Neural cell (in vitro differentiated cells): ENCODE data around the gene PLIN4. TPM values are rescaled to one million over a fixed set of nuclear protein-coding genes. Genes with fewer than 3 reads are reported as not detected.

ENCODE experiments used
- H2AFZ ChIP-seq: fragments of 200-600, 300-800 bp; sonication (generic), shearing (Covaris generic); 2 replicates; pipeline ENCODE4 v1.6.0; 2014; ENCODE audit warnings: low read depth, mild to moderate bottlenecking, antibody characterized with exemption, low read length, moderate library complexity
- H3F3A ChIP-seq: fragments of 200-600 bp; shearing (Covaris generic); 2 replicates; pipeline ENCODE4 v1.6.1; 2016; ENCODE audit warnings: mild to moderate bottlenecking, moderate library complexity, mixed read lengths, antibody characterized with exemption, low read length; ENCODE audit not compliant: insufficient read depth, poor library complexity, severe bottlenecking
- H3K27ac ChIP-seq: fragments of 200-600, 300-800 bp; sonication (generic), shearing (Covaris generic); 2 replicates; pipeline ENCODE4 v1.5.1; 2014; ENCODE audit warnings: mild to moderate bottlenecking, low read length, moderate library complexity
- H3K27me3 ChIP-seq: fragments of 300-800, 200-600 bp; sonication (generic), shearing (Covaris generic); 2 replicates; pipeline ENCODE4 v1.6.0; 2014; ENCODE audit warnings: mild to moderate bottlenecking, low read depth, low read length, moderate library complexity; ENCODE audit not compliant: insufficient read depth
- H3K36me3 ChIP-seq: fragments of 300-800, 200-600 bp; sonication (generic), shearing (Covaris generic); 2 replicates; pipeline ENCODE4 v1.5.1; 2014; ENCODE audit warnings: mild to moderate bottlenecking, antibody characterized with exemption, low read length, moderate library complexity; ENCODE audit not compliant: insufficient read depth
- H3K4me2 ChIP-seq: fragments of 300-800, 200-600 bp; sonication (generic), shearing (Covaris generic); 2 replicates; pipeline ENCODE4 v1.6.0; 2014; ENCODE audit warnings: mild to moderate bottlenecking, low read length
- H3K4me3 ChIP-seq: fragments of 300-800, 200-600 bp; sonication (generic), shearing (Covaris generic); 2 replicates; pipeline ENCODE4 v1.5.1; 2014; ENCODE audit warnings: mild to moderate bottlenecking, low read length, moderate library complexity
- H3K79me2 ChIP-seq: fragments of 200-600 bp; shearing (Covaris generic); replicated peaks from 2 replicates; pipeline ENCODE4 v1.6.0; 2014; ENCODE audit warnings: mild to moderate bottlenecking, low read length, moderate library complexity; ENCODE audit not compliant: insufficient read depth
- H3K9ac ChIP-seq: fragments of 300-800, 200-600 bp; sonication (generic), shearing (Covaris generic); 2 replicates; pipeline ENCODE4 v1.6.1; 2016; ENCODE audit warnings: mild to moderate bottlenecking, low read length, mixed read lengths
- H3K9me2 ChIP-seq: fragments of 200-600 bp; shearing (Covaris generic); 2 replicates; pipeline ENCODE4 v1.6.1; 2016; ENCODE audit warnings: mild to moderate bottlenecking, low read length, mixed read lengths; ENCODE audit not compliant: insufficient read depth
- H3K9me3 ChIP-seq: fragments of 200-600, 300-800 bp; sonication (generic), shearing (Covaris generic); 2 replicates; pipeline ENCODE4 v1.6.1; 2016; ENCODE audit warnings: mild to moderate bottlenecking, mixed run types, low read length, moderate library complexity, mixed read lengths
- H4K20me1 ChIP-seq: fragments of 200-600 bp; shearing (Covaris generic); 2 replicates; pipeline ENCODE4 v1.6.1; 2016; ENCODE audit warnings: mild to moderate bottlenecking, mixed run types; ENCODE audit not compliant: insufficient read depth
- EP300 ChIP-seq: fragments of 450-650 bp; conservative IDR thresholded peaks from 2 replicates; pipeline ENCODE4 v1.6.1; 2014; ENCODE audit warnings: antibody characterized with exemption, mild to moderate bottlenecking, moderate library complexity; ENCODE audit not compliant: poor library complexity, severe bottlenecking
- EZH2 ChIP-seq: fragments of 200-600, 300-800 bp; shearing (Covaris generic), sonication (generic); IDR thresholded peaks from 2 replicates; pipeline ENCODE4 v1.6.1; 2014; ENCODE audit warnings: antibody characterized with exemption, low read length, borderline replicate concordance, mild to moderate bottlenecking; ENCODE audit not compliant: insufficient read depth, poor library complexity, severe bottlenecking
- MXI1 ChIP-seq: fragments of 450-650 bp; conservative IDR thresholded peaks from 2 replicates; pipeline ENCODE4 v1.6.1; 2014; ENCODE audit warnings: antibody characterized with exemption, mild to moderate bottlenecking; ENCODE audit not compliant: poor library complexity, severe bottlenecking
- POLR2AphosphoS5 ChIP-seq: IDR thresholded peaks from 2 replicates; pipeline ENCODE4 v1.6.1; 2012
- RAD21 ChIP-seq: fragments of 450-650 bp; conservative IDR thresholded peaks from 2 replicates; pipeline ENCODE4 v1.6.1; 2014; ENCODE audit warnings: antibody characterized with exemption, mild to moderate bottlenecking, moderate library complexity
- SMC3 ChIP-seq: fragments of 450-650 bp; conservative IDR thresholded peaks from 2 replicates; pipeline ENCODE4 v1.6.1; 2014; ENCODE audit warnings: antibody characterized with exemption, mild to moderate bottlenecking, moderate library complexity; ENCODE audit not compliant: poor library complexity
- TAF1 ChIP-seq: IDR thresholded peaks from 2 replicates; pipeline ENCODE4 v1.6.1; 2012; ENCODE audit warnings: low read depth
- polyA plus RNA-seq: library from polyadenylated mRNA; depleted of rRNA; stranded (reverse); fragments of >200 nt; gene quantifications from 2 replicates; pipeline ENCODE4 v1.2.3, GENCODE V29; 2014
- TF ChIP-seq, protein P1 (sequence below): fragments of 450-650 bp; IDR thresholded peaks from 2 replicates; pipeline ENCODE4 v1.5.1; 2014; ENCODE audit warnings: antibody characterized with exemption, mild to moderate bottlenecking, moderate library complexity; ENCODE audit not compliant: poor library complexity, severe bottlenecking
- TF ChIP-seq, protein P2 (sequence below): IDR thresholded peaks from 2 replicates; pipeline ENCODE4 v1.6.1; 2012; ENCODE audit warnings: borderline replicate concordance

PLIN4 gene
- polyA plus RNA-seq, 1 donor from 2014 or later = not detected

DNA sequence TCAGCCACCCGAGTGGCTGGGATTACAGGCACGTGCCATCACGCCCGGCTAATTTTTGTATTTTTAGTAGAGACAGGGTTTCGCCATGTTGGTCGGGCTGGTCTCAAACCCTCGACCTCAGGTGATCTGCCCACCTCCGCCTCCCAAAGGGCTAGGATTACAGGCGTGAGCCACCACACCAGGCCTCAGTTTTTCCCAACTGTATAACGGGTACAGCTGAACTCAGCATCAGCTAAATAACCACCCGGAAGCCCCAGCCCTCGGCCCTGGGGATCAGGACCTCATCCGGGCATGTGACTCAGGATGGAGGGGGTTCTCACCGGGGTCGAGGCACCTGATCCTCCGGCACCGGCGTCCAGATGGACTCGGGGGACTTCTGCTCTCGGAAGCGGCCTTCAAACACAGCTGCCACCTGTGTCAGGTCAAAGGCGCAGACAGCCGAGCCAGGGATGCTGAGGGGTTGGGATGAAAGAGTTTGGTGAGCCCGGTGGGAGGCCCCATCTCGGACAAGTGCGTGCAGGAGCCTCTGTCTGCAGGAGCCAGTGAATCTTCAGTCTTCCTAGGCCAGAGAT is 32.3 kb upstream of the PLIN4 start:
- Histone ChIP-seq H3K9me3 (no peaks in the 10 kb centered on the region), H3K4me3 (no peak overlapping the region), H3K27me3 (no peaks in the 10 kb centered on the region), H3K27ac (no peak overlapping the region), H3K36me3 (peaks cover 21% of the 10 kb centered on the region), H3K4me2 (no peak overlapping the region), H4K20me1 (no peaks in the 10 kb centered on the region), H3K9me2 (no peaks in the 10 kb centered on the region), H3F3A (no peaks in the 10 kb centered on the region), H3K79me2 (no peaks in the 10 kb centered on the region), H2AFZ (no peak overlapping the region), H3K9ac (no peak overlapping the region)
- no peak for TF ChIP-seq MXI1
- TF ChIP-seq, protein P1, sequence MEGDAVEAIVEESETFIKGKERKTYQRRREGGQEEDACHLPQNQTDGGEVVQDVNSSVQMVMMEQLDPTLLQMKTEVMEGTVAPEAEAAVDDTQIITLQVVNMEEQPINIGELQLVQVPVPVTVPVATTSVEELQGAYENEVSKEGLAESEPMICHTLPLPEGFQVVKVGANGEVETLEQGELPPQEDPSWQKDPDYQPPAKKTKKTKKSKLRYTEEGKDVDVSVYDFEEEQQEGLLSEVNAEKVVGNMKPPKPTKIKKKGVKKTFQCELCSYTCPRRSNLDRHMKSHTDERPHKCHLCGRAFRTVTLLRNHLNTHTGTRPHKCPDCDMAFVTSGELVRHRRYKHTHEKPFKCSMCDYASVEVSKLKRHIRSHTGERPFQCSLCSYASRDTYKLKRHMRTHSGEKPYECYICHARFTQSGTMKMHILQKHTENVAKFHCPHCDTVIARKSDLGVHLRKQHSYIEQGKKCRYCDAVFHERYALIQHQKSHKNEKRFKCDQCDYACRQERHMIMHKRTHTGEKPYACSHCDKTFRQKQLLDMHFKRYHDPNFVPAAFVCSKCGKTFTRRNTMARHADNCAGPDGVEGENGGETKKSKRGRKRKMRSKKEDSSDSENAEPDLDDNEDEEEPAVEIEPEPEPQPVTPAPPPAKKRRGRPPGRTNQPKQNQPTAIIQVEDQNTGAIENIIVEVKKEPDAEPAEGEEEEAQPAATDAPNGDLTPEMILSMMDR = no peak
- TF ChIP-seq, protein P2, sequence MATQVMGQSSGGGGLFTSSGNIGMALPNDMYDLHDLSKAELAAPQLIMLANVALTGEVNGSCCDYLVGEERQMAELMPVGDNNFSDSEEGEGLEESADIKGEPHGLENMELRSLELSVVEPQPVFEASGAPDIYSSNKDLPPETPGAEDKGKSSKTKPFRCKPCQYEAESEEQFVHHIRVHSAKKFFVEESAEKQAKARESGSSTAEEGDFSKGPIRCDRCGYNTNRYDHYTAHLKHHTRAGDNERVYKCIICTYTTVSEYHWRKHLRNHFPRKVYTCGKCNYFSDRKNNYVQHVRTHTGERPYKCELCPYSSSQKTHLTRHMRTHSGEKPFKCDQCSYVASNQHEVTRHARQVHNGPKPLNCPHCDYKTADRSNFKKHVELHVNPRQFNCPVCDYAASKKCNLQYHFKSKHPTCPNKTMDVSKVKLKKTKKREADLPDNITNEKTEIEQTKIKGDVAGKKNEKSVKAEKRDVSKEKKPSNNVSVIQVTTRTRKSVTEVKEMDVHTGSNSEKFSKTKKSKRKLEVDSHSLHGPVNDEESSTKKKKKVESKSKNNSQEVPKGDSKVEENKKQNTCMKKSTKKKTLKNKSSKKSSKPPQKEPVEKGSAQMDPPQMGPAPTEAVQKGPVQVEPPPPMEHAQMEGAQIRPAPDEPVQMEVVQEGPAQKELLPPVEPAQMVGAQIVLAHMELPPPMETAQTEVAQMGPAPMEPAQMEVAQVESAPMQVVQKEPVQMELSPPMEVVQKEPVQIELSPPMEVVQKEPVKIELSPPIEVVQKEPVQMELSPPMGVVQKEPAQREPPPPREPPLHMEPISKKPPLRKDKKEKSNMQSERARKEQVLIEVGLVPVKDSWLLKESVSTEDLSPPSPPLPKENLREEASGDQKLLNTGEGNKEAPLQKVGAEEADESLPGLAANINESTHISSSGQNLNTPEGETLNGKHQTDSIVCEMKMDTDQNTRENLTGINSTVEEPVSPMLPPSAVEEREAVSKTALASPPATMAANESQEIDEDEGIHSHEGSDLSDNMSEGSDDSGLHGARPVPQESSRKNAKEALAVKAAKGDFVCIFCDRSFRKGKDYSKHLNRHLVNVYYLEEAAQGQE = no peak
- TF ChIP-seq SMC3 = no peak
- no peak for TF ChIP-seq TAF1
- TF ChIP-seq POLR2AphosphoS5 = no peak
- TF ChIP-seq RAD21 = no peak
- no peak for TF ChIP-seq EP300
- TF ChIP-seq EZH2 = no peak

DNA sequence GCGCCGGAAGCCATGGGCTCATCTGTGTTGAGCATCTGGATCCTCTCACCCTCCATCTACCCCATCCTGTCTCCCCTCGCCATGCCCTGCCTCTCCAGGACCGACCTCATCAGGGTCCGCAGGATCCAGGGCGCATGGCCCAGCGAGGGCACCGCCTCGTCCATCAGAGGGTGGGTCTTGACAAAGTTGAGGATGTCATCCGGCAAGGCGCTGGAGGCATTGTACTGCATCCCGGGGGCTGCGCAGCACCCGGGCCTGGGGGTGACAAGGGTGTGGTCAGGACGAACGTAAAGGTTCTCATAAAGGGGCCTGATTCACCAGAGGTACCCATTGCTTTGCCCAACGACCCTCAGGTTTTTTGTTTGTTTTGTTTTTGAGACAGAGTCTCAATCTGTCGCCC is 31.7 kb upstream of the PLIN4 start:
- Histone ChIP-seq H3K27me3 (no peaks in the 10 kb centered on the region), H3K27ac (no peak overlapping the region), H3K9me2 (no peaks in the 10 kb centered on the region), H3F3A (no peaks in the 10 kb centered on the region), H3K79me2 (no peaks in the 10 kb centered on the region), H3K36me3 (peaks cover 18% of the 10 kb centered on the region), H2AFZ (no peak overlapping the region), H3K9me3 (no peaks in the 10 kb centered on the region), H3K9ac (no peak overlapping the region), H3K4me2 (no peak overlapping the region), H3K4me3 (no peak overlapping the region), H4K20me1 (no peaks in the 10 kb centered on the region)
- TF ChIP-seq, protein P1 = no peak
- no peak for TF ChIP-seq EZH2
- no peak for TF ChIP-seq POLR2AphosphoS5
- TF ChIP-seq EP300 = no peak
- no peak for TF ChIP-seq MXI1
- TF ChIP-seq TAF1 = no peak
- no peak for TF ChIP-seq SMC3
- TF ChIP-seq, protein P2 = no peak
- TF ChIP-seq RAD21 = no peak
